COLO829 (cell line): ENCODE results near the gene NUSAP1.
A peak's percentile ranks its signal among the peaks of the same experiment; 100 is the strongest.
"Not testable (repeated sequence)": the region's sequence is repeated elsewhere in the genome, so short reads cannot be mapped to it uniquely, and the experiment has no call there.

ENCODE experiments used
- DNase-seq: peaks from one replicate; pipeline ENCODE4 v3.0.0; 2012; ENCODE audit warnings: low spot score

The NUSAP1 gene

DNA sequence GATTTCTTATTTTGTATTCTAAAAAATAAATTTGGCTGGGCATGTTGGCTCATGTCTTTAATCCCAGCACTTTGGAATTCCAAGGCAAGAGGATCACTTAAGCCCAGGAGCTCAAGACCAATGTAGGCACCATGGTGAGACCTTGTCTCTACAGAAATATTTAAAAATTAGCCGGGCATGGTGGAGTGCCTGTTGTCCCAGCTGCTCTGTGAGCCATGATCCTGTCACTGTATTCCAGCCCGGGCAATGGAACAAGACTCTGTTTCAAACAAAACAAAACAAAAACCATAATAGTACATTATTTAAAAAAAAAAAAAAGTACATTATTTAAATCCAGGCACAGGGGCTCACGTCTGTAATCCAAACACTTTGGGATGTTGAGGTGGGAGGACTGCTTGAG lies 78.8 kb downstream of the NUSAP1 start:
- no peak for DNase-seq

DNA sequence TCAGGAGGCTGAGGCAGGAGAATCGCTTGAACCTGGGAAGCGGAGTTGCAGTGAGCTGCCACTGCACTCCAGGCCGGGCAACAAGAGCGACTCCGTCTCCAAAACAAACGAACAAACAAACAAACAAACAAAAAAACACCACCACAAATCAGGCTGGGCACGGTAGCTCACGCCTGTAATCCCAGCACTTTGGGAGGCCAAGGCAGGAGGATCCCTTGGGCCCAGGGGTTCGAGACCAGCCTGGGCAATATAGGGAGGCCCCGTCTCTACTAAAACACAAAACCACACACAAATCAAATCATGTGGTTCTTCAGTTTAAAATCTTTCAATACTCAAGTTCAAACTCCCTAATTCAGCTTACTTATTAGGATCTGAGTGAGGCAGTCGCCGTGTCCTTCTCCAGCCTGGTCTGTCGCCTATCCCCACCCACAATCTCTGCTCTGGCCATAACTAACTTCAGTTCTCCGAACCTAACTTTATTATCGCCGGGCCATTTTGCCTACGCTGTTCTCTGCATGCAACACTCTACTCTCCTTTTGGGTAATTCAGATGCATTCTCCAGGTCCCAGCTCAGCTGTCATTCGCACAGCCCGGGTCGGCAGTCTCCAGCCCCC lies 83.6 kb downstream of the NUSAP1 start:
- DNase-seq = no peak

DNA sequence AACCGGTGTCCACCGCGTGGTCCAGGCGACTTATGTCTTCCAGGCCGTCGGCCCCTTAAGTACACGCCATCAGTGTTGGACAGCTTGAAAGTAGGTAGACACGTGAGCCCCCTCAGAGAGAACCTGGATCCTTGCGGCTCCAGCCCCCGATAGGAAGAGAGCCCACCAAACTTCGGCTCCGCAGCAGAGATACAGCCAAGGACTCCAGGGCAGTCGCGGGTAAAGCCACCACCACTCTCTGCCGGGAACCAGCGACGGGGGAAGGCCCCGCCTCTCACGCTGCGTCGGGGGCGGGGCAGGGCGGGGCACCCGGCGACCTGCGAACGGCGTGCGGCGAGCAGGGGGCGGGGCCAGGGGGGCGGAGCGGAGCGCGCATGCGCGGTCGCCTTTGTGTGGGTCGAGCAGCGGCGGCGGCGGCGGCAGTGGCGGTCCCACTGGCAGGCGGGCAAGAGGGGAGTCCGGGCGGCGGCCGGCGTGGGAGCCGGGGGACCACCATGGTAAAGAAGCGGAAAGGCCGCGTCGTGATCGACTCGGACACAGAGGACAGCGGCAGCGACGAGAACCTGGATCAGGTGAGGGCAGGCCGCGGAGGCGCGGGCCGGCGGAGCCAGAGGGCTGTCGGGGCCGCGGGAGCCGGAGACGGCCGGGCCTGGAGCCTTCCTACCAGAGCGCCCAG lies 84.2 kb downstream of the NUSAP1 start, which contains the start of gene RTF1:
Gene RTF1, plus strand, starts transcription at position 354 of the 676 bp plus-strand sequence. Its CDS starts 21 bp downstream, at position 375.
- DNase-seq = peak; percentile 73

DNA sequence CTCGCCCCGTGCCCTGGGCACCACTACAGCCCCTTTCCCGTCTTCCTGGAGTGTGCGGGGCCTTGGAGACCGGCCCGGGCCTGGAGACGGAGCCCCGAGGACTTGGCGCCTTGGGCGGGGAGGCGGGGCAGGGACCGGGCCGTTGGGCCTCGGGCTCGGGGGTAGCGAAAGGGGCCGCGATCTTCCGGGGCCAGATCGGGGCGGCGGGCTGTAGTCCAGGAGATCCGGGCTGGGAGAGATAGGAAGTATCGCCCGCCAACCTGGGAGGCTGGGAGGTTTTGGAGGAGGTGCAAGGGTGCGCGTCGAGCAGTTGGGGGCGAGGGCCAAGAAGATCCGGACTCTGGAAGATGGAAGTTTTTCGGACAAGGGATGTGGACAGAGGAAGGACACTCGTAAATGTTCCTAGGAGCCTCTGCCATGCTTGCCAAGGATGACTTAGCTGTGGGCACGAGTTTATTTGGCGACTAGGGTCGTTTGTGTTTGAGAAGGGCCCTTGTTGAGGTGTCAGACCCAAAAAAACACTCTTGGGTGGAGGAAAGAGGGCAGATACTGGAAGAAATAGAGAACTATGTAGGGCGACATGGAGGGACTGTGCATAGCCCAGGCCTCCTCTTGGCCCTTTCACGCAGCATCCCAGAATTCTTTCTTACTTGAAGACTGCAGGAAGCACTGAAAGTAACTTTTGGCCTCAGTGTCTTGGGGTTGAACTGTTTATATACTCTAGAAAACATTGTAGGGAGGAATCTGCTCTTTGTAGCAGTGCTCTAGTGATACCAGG lies 84.9 kb downstream of the NUSAP1 start:
- DNase-seq = no peak

DNA sequence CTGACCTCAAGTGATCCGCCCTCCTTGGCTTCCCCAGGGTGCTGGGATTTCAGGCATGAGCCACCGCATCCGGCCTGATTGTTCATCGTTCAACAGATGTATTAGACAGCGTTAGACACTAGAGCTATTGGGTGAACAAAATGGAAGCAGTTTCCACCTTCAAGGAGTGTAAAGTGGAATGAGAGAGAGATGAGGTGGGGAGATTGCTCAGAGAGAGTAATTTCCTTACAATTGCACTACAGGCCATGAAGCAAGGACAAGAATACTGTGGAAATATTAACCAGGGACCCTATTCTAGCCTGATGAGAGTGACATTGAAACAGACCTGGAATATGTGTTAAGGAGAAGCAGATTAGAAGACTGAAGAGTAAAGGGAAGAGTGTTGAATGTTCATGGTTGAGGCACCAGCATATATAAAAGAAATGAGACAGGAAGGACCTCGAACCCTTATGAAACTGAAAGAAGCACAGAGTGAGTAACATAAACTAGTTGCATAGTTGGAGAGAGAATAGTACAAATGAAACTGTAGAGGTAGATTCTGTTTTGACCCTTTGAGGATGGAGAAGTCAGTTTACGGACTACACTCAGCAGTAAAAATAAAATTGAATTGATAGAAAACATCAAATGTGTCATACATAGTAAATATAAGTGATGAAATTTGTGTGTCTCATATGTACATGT lies 91.4 kb downstream of the NUSAP1 start:
- DNase-seq = no peak

- no peak for DNase-seq
These were observed 92.1 kb downstream of the NUSAP1 start for GRCh38 chr15:41424809-41425208.

GRCh38 chr15:41425907-41426306 lies 93.2 kb downstream of the NUSAP1 start:
- not testable (repeated sequence) for DNase-seq

DNA sequence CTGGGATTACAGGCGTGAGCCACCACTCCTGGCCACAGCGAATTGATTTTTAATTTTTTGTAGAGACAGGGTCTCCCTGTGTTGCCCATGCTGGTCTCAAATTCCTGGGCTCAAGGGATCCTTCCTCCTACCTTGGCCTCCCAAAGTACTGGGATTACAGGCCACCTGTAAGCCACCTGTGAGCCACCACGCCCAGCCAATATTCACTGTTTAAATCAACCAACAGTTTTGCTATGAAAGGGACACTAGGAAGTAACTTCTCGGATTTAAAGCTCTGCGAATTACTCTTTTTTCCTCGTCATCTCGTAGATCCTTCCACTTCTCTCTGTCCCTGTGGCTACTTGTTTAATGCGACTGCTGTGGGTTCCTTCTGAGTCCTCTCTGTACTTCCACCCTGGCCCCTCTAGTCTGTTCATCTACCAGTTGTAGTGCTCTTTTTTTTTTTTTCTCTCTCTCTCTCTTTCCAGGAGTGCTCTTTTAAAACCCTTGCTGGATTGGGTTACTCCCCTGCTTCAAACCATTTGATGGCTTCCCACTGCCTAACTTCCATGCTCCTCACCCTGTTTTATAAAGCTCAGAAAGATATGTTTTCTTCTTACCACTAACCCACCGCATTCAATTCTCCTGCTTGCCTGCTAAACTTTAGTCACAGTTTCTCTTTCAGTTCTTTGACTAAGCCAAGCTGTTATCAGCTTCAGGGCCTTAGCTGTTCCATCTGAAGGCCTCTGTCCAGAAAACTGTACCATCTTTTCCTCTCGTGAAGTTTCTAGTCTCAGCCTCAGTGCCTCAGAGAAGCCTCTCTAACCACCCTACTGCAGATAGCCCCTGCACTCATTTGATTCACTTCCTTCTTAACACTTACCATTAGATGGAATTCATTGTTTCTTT lies 96.6 kb downstream of the NUSAP1 start:
- DNase-seq = no peak
